IPS-18a (cell line): ENCODE results near the gene NXPH3.

Experiments
- H3K27ac ChIP-seq: one replicate; pipeline ENCODE4 v1.5.1; 2013; ENCODE audit warnings: low read length
- H3K27me3 ChIP-seq: one replicate; pipeline ENCODE4 v1.6.1; 2013; ENCODE audit warnings: mild to moderate bottlenecking, low read length; ENCODE audit not compliant: control insufficient read depth, insufficient read depth
- H3K36me3 ChIP-seq: one replicate; pipeline ENCODE4 v1.6.1; 2013; ENCODE audit warnings: low read depth, low read length; ENCODE audit not compliant: control insufficient read depth
- H3K4me1 ChIP-seq: one replicate; pipeline ENCODE4 v1.6.1; 2013; ENCODE audit warnings: low read depth, low read length; ENCODE audit not compliant: control insufficient read depth
- H3K4me3 ChIP-seq: one replicate; pipeline ENCODE4 v1.5.1; 2013; ENCODE audit warnings: low read length
- H3K9ac ChIP-seq: one replicate; pipeline ENCODE4 v1.6.1; 2013; ENCODE audit warnings: mild to moderate bottlenecking, low read length, moderate library complexity
- H3K9me3 ChIP-seq: one replicate; pipeline ENCODE4 v1.6.1; 2013; ENCODE audit warnings: low read depth, low read length; ENCODE audit not compliant: control insufficient read depth

The NXPH3 gene

DNA sequence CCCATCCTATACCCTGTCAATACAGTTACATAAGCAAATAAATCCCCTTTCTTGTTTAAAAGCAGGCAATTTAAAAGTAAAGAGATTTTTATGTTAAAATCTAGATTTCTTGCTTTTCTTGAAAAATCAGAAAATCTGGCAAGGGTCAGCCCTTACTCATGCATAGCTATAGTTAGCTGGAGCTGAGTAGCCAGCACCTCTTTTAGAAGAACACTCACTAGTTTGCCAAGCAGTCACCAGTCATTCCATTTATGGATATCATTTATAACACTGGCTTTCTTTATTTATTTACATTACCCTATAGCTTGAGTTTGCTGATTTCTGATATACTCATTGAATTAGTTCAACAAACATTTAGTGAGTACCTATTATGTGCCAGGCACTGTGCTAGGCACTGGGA lies 45.7 kb downstream of the NXPH3 start:
- H3K9me3 ChIP-seq = no peaks in the 10 kb centered on the region
- no peak overlapping the region for H3K27ac ChIP-seq
- no peaks in the 10 kb centered on the region for H3K27me3 ChIP-seq
- H3K36me3 ChIP-seq = peaks cover 44% of the 10 kb centered on the region
- H3K4me1 ChIP-seq = no peaks in the 10 kb centered on the region
- no peak overlapping the region for H3K9ac ChIP-seq
- H3K4me3 ChIP-seq = no peak overlapping the region

DNA sequence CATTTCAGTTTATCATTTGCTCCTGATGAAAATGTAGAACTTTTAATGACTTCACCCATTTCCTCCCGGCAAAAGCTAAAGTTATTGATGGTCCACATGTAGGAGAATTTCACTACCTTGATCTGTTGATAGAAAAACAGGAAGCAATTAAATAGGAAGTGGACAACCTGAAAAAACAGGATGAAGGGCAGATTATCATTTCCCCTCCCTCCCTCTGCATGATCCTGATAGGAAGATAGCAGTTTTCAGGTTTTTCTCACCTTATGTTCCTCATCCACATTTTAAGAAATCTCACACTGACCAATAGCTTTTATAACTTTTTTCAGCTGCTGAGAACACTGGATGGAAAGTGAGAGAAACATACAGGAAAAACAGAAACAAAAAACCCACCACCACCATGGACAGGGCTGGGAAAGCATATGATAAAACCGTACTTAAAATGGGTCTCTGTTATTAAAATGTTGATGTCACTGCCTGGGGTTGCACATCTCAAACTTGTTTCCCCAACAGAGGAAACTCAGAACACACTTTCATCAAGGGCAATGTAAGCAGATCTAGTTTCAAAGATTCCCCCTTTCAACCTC lies 46.4 kb downstream of the NXPH3 start:
- H3K9ac ChIP-seq = no peak overlapping the region
- H3K27me3 ChIP-seq = no peaks in the 10 kb centered on the region
- H3K27ac ChIP-seq = no peak overlapping the region
- no peak overlapping the region for H3K4me3 ChIP-seq
- no peaks in the 10 kb centered on the region for H3K9me3 ChIP-seq
- H3K36me3 ChIP-seq = peaks cover 39% of the 10 kb centered on the region
- no peaks in the 10 kb centered on the region for H3K4me1 ChIP-seq

DNA sequence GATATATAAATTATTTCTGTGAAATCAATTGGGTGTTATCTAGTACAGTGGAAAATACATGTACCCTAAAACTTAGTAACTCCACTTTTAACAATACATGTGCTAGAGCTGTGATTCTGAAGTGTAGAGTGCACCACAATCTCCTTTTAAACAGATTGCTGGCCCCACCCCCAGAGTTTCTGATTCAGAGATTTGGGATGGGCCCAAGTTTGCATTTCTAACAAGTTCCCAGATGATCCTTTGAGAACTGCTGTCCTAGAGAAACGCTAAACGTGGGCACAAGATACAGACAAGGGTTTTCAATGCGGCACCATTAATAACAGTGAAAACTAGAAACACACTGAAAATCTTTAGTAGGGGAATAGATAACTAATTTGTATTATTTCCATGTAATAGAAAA lies 49.2 kb downstream of the NXPH3 start:
- Histone ChIP-seq H3K9ac (no peak overlapping the region), H3K27me3 (no peaks in the 10 kb centered on the region), H3K4me3 (no peak overlapping the region), H3K36me3 (peaks cover 22% of the 10 kb centered on the region), H3K27ac (no peak overlapping the region), H3K9me3 (no peaks in the 10 kb centered on the region), H3K4me1 (no peaks in the 10 kb centered on the region)

DNA sequence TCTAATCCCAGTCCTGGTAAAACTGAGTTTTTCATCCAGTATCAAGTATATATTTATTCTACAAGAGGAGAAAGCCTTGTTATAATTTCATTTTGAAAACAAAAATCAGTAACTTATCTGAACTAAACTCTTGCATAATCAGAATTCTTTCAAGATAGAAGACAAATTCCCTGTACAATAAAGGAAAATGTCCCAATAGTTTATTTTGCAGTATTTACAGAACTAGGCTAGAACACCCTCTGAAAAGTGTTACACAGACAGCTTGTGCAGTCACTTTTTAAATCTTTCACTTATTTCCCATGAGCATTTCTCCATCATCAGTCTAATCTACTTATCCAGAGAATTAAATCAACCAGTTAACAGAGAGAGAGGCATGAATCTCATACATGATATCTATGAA lies 53.8 kb downstream of the NXPH3 start:
- H3K4me1 ChIP-seq = peaks cover 14% of the 10 kb centered on the region
- no peak overlapping the region for H3K4me3 ChIP-seq
- no peaks in the 10 kb centered on the region for H3K27me3 ChIP-seq

DNA sequence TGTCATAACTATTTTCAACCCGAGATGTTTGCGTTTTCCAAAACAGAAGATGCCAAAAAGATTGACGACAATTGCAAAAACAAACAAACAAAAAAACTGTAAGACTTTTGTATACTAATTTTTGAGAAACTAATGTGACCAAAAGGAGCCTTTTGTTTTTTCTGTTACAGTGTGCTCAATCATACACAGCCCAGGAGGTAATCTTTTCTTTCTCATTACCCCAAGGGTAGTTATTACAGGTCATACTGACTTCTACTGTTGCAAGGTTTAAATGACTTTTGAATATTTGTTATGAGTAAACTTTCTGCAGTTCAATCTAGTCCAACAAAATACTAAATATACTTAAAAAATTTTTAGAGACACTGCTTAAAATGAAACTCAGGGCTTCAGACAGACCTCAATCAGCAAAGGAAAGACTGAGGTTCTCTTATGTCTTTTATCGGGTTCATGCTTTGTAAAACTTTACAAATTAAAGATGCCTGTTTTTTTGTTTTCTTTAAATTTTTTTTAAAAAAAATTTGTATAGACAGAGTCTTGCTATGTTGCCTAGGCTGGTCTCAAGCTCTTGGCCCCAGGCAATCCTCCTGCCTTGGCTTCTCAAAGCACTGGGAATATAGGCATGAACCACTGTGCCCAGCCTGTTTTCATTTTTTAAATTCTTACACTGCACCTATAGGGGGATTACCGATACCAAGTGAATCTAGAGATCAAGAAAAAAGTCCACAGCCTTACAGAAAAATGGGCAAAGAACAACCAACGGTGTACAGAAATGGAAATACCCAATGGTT lies 54.6 kb downstream of the NXPH3 start:
- no peaks in the 10 kb centered on the region for H3K9me3 ChIP-seq
- H3K4me3 ChIP-seq = no peak overlapping the region
- H3K36me3 ChIP-seq = no peaks in the 10 kb centered on the region
- H3K4me1 ChIP-seq = peaks cover 22% of the 10 kb centered on the region
- H3K27ac ChIP-seq = no peak overlapping the region
- no peak overlapping the region for H3K9ac ChIP-seq
- no peaks in the 10 kb centered on the region for H3K27me3 ChIP-seq

More for the DNA sequence above, 53.8 kb downstream of the NXPH3 start:
- no peaks in the 10 kb centered on the region for H3K36me3 ChIP-seq
- no peaks in the 10 kb centered on the region for H3K9me3 ChIP-seq
- no peak overlapping the region for H3K27ac ChIP-seq
- H3K9ac ChIP-seq = no peak overlapping the region

DNA sequence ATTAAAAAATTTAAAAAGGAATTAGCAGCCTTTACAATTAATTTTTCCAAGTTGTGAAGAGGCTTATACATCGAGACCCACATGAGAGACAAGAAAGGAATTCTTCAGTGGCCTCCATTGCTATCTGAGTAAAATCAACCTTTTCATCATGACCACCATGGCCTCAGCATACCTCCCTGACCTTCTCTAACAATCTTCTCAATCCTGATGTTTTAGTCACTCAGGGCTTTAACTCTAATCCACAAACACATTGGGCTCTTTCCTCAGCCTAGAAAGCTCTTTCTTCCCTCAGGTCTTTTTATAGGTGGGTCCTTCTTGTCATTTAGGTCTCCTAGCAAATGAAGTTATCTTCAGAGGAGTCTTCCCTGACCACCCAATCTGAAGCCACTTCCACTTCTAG lies 55.8 kb downstream of the NXPH3 start:
- no peaks in the 10 kb centered on the region for H3K27me3 ChIP-seq
- peaks cover 22% of the 10 kb centered on the region for H3K4me1 ChIP-seq
- no peak overlapping the region for H3K9ac ChIP-seq
- H3K36me3 ChIP-seq = no peaks in the 10 kb centered on the region
- H3K9me3 ChIP-seq = no peaks in the 10 kb centered on the region
- H3K4me3 ChIP-seq = no peak overlapping the region
- H3K27ac ChIP-seq = no peak overlapping the region
